Calu3 (cell line): Measurements from ENCODE around the gene MTA1. TPM values are rescaled to one million over a fixed set of nuclear protein-coding genes. Genes with fewer than 3 reads are reported as not detected.

Experiments used
- BruUV-seq: library from RNA; stranded (reverse); fragments of 400-500 nt; replicated peaks from 2 replicates; lab custom pipeline; 2021; lab: Mats Ljungman, UMichigan
- CTCF ChIA-PET: fragments of 300-600 bp; sonication (Branson Sonifier 250); formaldehyde crosslinking; loops from one replicate; lab custom pipeline; 2022; ENCODE audit warnings: antibody characterized with exemption; lab: Charles Lee
- DNase-seq: peaks from one replicate; pipeline ENCODE4 v3.0.0; 2022
- H3K27ac Mint-ChIP-seq: one replicate; pipeline ENCODE4 v1.8.0; 2022; ENCODE audit warnings: mixed read lengths; ENCODE audit not compliant: unreplicated experiment
- H3K27me3 Mint-ChIP-seq: one replicate; pipeline ENCODE4 v1.8.0; 2022; ENCODE audit warnings: mixed read lengths; ENCODE audit not compliant: unreplicated experiment
- H3K36me3 Mint-ChIP-seq: one replicate; pipeline ENCODE4 v1.8.0; 2022; ENCODE audit warnings: mild to moderate bottlenecking, moderate library complexity, mixed read lengths; ENCODE audit not compliant: insufficient read depth, unreplicated experiment
- H3K4me1 Mint-ChIP-seq: one replicate; pipeline ENCODE4 v1.8.0; 2022; ENCODE audit warnings: mild to moderate bottlenecking, low read depth, mixed read lengths; ENCODE audit not compliant: unreplicated experiment
- H3K4me3 Mint-ChIP-seq: one replicate; pipeline ENCODE4 v1.8.0; 2022; ENCODE audit warnings: mild to moderate bottlenecking, low read depth, moderate library complexity, mixed read lengths; ENCODE audit not compliant: unreplicated experiment
- H3K9me3 Mint-ChIP-seq: one replicate; pipeline ENCODE4 v1.8.0; 2022; ENCODE audit warnings: low read depth, mixed read lengths; ENCODE audit not compliant: unreplicated experiment
- CTCF ChIP-seq: fragments of 200-600 bp; IDR thresholded peaks from one replicate; pipeline ENCODE4 v1.8.0; 2022; ENCODE audit warnings: antibody characterized with exemption; ENCODE audit not compliant: unreplicated experiment
- intact Hi-C: fragments of 100-400 bp; cut with micrococcal nuclease; formaldehyde crosslinking; loops from one replicate; pipeline ENCODE4 v1.10.0; 2022; ENCODE audit not compliant: unreplicated experiment
- total RNA-seq: library from RNA; stranded (reverse); gene quantifications from 2 replicates; pipeline ENCODE4 v1.2.3, GENCODE V29; 2022

MTA1 gene
- total RNA-seq, 1 experiment from 2014 or later, result 168 TPM

GRCh38 chr14:105487986-105488777 is 68.6 kb downstream of the MTA1 start:
- peak overlapping the region; percentile 34 for H3K4me3 Mint-ChIP-seq
- no peak for DNase-seq
- no peak overlapping the region for H3K27ac Mint-ChIP-seq
- no peak for TF ChIP-seq CTCF
- CTCF ChIA-PET, result interaction anchor here (3.6 kb wide), 1 partner anchor 7 kb away, joined by 43 read pairs; no protein-coding TSS in a partner anchor
- intact Hi-C loops, result no loop called here
- peaks cover 19% of the 10 kb centered on the region for H3K4me1 Mint-ChIP-seq
- H3K27me3 Mint-ChIP-seq, result no peaks in the 10 kb centered on the region
- peaks cover 36% of the 10 kb centered on the region for H3K36me3 Mint-ChIP-seq
- H3K9me3 Mint-ChIP-seq, result no peaks in the 10 kb centered on the region
- BruUV-seq, result no TSS peak

- CTCF ChIA-PET, result interaction anchor here (0.8 to 3.6 kb wide), 8 partner anchors 8 to 288 kb away, joined by 3 to 43 read pairs (median 5); no protein-coding TSS in a partner anchor
- H3K9me3 Mint-ChIP-seq, result no peaks in the 10 kb centered on the region
- BruUV-seq, result no TSS peak
- no peak for TF ChIP-seq CTCF
- intact Hi-C loops, result no loop called here
- H3K36me3 Mint-ChIP-seq, result peaks cover 36% of the 10 kb centered on the region
- peaks cover 18% of the 10 kb centered on the region for H3K4me1 Mint-ChIP-seq
- H3K4me3 Mint-ChIP-seq, result peak overlapping the region; percentile 80
- DNase-seq, result no peak
- peak overlapping the region; percentile 56 for H3K27ac Mint-ChIP-seq
- no peaks in the 10 kb centered on the region for H3K27me3 Mint-ChIP-seq
Observed at GRCh38 chr14:105488781-105489541, 69.3 kb downstream of the MTA1 start.

- DNase-seq, result peak; percentile 89
- H3K36me3 Mint-ChIP-seq, result peaks cover 36% of the 10 kb centered on the region
- peak; percentile 60 for TF ChIP-seq CTCF
- CTCF ChIA-PET, result interaction anchor here (0.5 to 3.6 kb wide), 13 partner anchors 9 to 737 kb away, joined by 3 to 43 read pairs (median 4); partner anchors contain the start of gene SIVA1
- H3K27me3 Mint-ChIP-seq, result no peaks in the 10 kb centered on the region
- TSS peak; percentile 27 for BruUV-seq
- no peaks in the 10 kb centered on the region for H3K9me3 Mint-ChIP-seq
- H3K27ac Mint-ChIP-seq, result peak overlapping the region; percentile 56
- intact Hi-C loops, result loop anchor here (2.0 kb wide), 1 partner anchor 119 kb away; no protein-coding TSS in a partner anchor
- peaks cover 11% of the 10 kb centered on the region for H3K4me1 Mint-ChIP-seq
- peak overlapping the region; percentile 80 for H3K4me3 Mint-ChIP-seq
Observed at GRCh38 chr14:105489542-105490266, 70.1 kb downstream of the MTA1 start.

GRCh38 chr14:105490267-105490571 is 70.6 kb downstream of the MTA1 start:
- H3K27me3 Mint-ChIP-seq, result no peaks in the 10 kb centered on the region
- intact Hi-C loops, result loop anchor here (2.0 kb wide), 1 partner anchor 119 kb away; no protein-coding TSS in a partner anchor
- H3K36me3 Mint-ChIP-seq, result peaks cover 32% of the 10 kb centered on the region
- H3K9me3 Mint-ChIP-seq, result no peaks in the 10 kb centered on the region
- peaks cover 9% of the 10 kb centered on the region for H3K4me1 Mint-ChIP-seq
- CTCF ChIA-PET, result interaction anchor here (0.5 to 3.6 kb wide), 14 partner anchors 9 to 737 kb away, joined by 3 to 43 read pairs (median 4); partner anchors contain the start of gene SIVA1
- no peak overlapping the region for H3K27ac Mint-ChIP-seq
- peak overlapping the region; percentile 80 for H3K4me3 Mint-ChIP-seq
- no peak for DNase-seq
- no peak for TF ChIP-seq CTCF
- BruUV-seq, result no TSS peak
